Activated CD4-positive, alpha-beta memory T cell treated with anti-CD3 and anti-CD28 coated beads, Interleukin-2, amount 10 ng/mL, durations not matched to agents 7 days and 5 days (primary cell): ENCODE data around the gene ARHGEF6. TPM values are rescaled to one million over a fixed set of nuclear protein-coding genes. Genes with fewer than 3 reads are reported as not detected.

Source experiments
- CTCF ChIA-PET: fragments of 350-600 bp; sonication (Branson Sonifier 250); formaldehyde crosslinking; loops from one replicate; lab custom pipeline; 2021; ENCODE audit warnings: antibody characterized with exemption, inconsistent platforms; lab: Charles Lee
- POLR2A ChIA-PET: fragments of 350-600 bp; sonication (Branson Sonifier 250); formaldehyde crosslinking; loops from one replicate; lab custom pipeline; 2021; ENCODE audit warnings: antibody characterized with exemption; lab: Charles Lee
- DNase-seq: peaks from one replicate; pipeline ENCODE4 v3.0.0-alpha.2; 2020
- H3K27ac Mint-ChIP-seq: one replicate; pipeline ENCODE4 v1.8.0; 2021; ENCODE audit warnings: mild to moderate bottlenecking, mixed read lengths
- H3K27me3 Mint-ChIP-seq: one replicate; pipeline ENCODE4 v1.8.0; 2021; ENCODE audit warnings: mixed read lengths
- H3K36me3 Mint-ChIP-seq: one replicate; pipeline ENCODE4 v1.8.0; 2021; ENCODE audit warnings: low read depth, mixed read lengths
- H3K4me1 Mint-ChIP-seq: one replicate; pipeline ENCODE4 v1.8.0; 2021; ENCODE audit warnings: mixed read lengths
- H3K4me3 Mint-ChIP-seq: one replicate; pipeline ENCODE4 v1.8.0; 2021; ENCODE audit warnings: mild to moderate bottlenecking, mixed read lengths
- H3K9me3 Mint-ChIP-seq: one replicate; pipeline ENCODE4 v1.8.0; 2021; ENCODE audit warnings: mixed read lengths
- total RNA-seq, 2 experiments: library from RNA; stranded (reverse); gene quantifications; one replicate each; pipeline ENCODE4 v1.2.3, GENCODE V29; 2021

Gene ARHGEF6
- total RNA-seq, 2 experiments from 2014 or later, result 119 to 121 TPM

GRCh38 chrX:136667446-136668168 lies 113.1 kb downstream of the ARHGEF6 start:
- no peaks in the 10 kb centered on the region for H3K27me3 Mint-ChIP-seq
- DNase-seq, result peak; percentile 57
- POLR2A ChIA-PET, result interaction anchor here (0.8 to 1.5 kb wide), 4 partner anchors 8 to 19 kb away, joined by 3 to 4 read pairs (median 3); no protein-coding TSS in a partner anchor
- peaks cover 3% of the 10 kb centered on the region for H3K9me3 Mint-ChIP-seq
- peak overlapping the region; percentile 81 for H3K27ac Mint-ChIP-seq
- H3K36me3 Mint-ChIP-seq, result peaks cover 87% of the 10 kb centered on the region
- H3K4me1 Mint-ChIP-seq, result peaks cover 85% of the 10 kb centered on the region
- CTCF ChIA-PET, result interaction anchor here (1.4 kb wide), 1 partner anchor 59 kb away, joined by 3 read pairs; no protein-coding TSS in a partner anchor
- H3K4me3 Mint-ChIP-seq, result peak overlapping the region; percentile 21

DNA sequence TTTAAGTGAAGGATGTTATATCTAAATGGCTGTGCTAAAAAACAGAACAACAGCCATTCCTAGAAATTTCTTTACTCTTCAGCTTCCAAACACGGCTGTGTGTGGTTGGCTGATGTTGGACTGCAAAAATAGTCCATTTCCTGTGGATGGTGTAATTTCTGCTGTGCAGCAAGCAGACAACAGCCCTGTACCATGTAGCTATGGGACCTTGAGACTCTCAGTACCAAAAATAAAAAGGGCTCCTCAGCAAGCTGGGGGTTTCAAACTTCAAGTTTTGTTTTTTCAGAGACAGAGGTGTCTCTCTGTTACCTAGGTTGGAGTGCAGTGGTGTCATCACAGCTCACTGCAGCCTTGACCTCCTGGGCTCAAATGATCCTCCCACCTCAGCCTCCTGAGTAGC lies 114.6 kb downstream of the ARHGEF6 start:
- no peak overlapping the region for H3K4me3 Mint-ChIP-seq
- peaks cover 82% of the 10 kb centered on the region for H3K4me1 Mint-ChIP-seq
- no peak for DNase-seq
- H3K27me3 Mint-ChIP-seq, result no peaks in the 10 kb centered on the region
- H3K9me3 Mint-ChIP-seq, result peaks cover 3% of the 10 kb centered on the region
- H3K27ac Mint-ChIP-seq, result peak overlapping the region; percentile 84
- CTCF ChIA-PET, result interaction anchor here (1.8 to 2.0 kb wide), 2 partner anchors 15 to 58 kb away, joined by 5 to 7 read pairs; no protein-coding TSS in a partner anchor
- peaks cover 84% of the 10 kb centered on the region for H3K36me3 Mint-ChIP-seq
- POLR2A ChIA-PET, result interaction anchor here (0.9 to 3.0 kb wide), 7 partner anchors 8 to 49 kb away, joined by 3 to 22 read pairs (median 6); no protein-coding TSS in a partner anchor

GRCh38 chrX:136665258-136665900 lies 115.4 kb downstream of the ARHGEF6 start:
- ChIA-PET POLR2A (interaction anchor here (0.8 to 3.0 kb wide), 8 partner anchors 9 to 48 kb away, joined by 3 to 22 read pairs (median 6); no protein-coding TSS in a partner anchor), CTCF (interaction anchor here (0.7 to 2.0 kb wide), 3 partner anchors 9 to 57 kb away, joined by 3 to 7 read pairs (median 5); no protein-coding TSS in a partner anchor)
- Mint-ChIP-seq H3K4me3 (peak overlapping the region; percentile 44), H3K36me3 (peaks cover 84% of the 10 kb centered on the region), H3K27ac (peak overlapping the region; percentile 84), H3K9me3 (peaks cover 3% of the 10 kb centered on the region), H3K27me3 (no peaks in the 10 kb centered on the region), H3K4me1 (peaks cover 83% of the 10 kb centered on the region)
- DNase-seq, result no peak

- ChIA-PET POLR2A (interaction anchor here (1.3 to 6.8 kb wide), 4 partner anchors 10 to 14 kb away, joined by 3 to 46 read pairs (median 7); no protein-coding TSS in a partner anchor), CTCF (no interaction called here)
- peaks cover 93% of the 10 kb centered on the region for H3K4me1 Mint-ChIP-seq
- no peaks in the 10 kb centered on the region for H3K27me3 Mint-ChIP-seq
- peak overlapping the region; percentile 89 for H3K27ac Mint-ChIP-seq
- H3K9me3 Mint-ChIP-seq, result peaks cover 3% of the 10 kb centered on the region
- no peak for DNase-seq
- H3K36me3 Mint-ChIP-seq, result peaks cover 84% of the 10 kb centered on the region
- H3K4me3 Mint-ChIP-seq, result no peak overlapping the region
These were observed 117.8 kb downstream of the ARHGEF6 start for GRCh38 chrX:136662976-136663375.

DNA sequence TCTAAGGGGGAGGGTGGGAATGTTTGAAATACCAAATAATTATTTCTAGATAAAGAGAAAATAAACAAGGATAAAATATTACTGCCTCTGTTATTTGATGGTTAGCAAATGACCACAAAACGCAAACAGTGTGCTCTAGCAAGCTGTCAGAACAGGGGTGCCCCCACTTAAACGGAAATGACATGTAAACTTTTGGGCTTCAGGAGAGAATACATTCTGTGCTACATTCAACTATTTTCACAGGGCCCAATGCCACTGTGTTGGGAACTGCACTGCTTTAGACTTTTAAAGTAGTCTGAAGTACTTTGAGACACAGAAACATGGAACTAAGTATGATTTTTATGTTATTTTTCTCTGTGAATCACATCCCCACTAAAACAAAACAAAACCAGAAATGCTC lies 118.6 kb downstream of the ARHGEF6 start:
- ChIA-PET POLR2A (interaction anchor here (0.6 to 6.8 kb wide), 7 partner anchors 9 to 35 kb away, joined by 3 to 48 read pairs (median 3); no protein-coding TSS in a partner anchor), CTCF (interaction anchor here (0.6 kb wide), 1 partner anchor 262 kb away, joined by 3 read pairs; no protein-coding TSS in a partner anchor)
- Mint-ChIP-seq H3K9me3 (peaks cover 3% of the 10 kb centered on the region), H3K4me1 (peaks cover 93% of the 10 kb centered on the region), H3K27me3 (no peaks in the 10 kb centered on the region), H3K4me3 (peak overlapping the region; percentile 24), H3K27ac (peak overlapping the region; percentile 89), H3K36me3 (peaks cover 84% of the 10 kb centered on the region)
- no peak for DNase-seq

- CTCF ChIA-PET, result interaction anchor here (1.5 to 1.6 kb wide), 2 partner anchors 53 to 83 kb away, joined by 4 read pairs; no protein-coding TSS in a partner anchor
- no peak for DNase-seq
- H3K36me3 Mint-ChIP-seq, result peaks cover 86% of the 10 kb centered on the region
- peaks cover 93% of the 10 kb centered on the region for H3K4me1 Mint-ChIP-seq
- H3K27me3 Mint-ChIP-seq, result no peaks in the 10 kb centered on the region
- H3K4me3 Mint-ChIP-seq, result peak overlapping the region; percentile 53
- H3K27ac Mint-ChIP-seq, result peak overlapping the region; percentile 83
- POLR2A ChIA-PET, result interaction anchor here (1.0 to 6.8 kb wide), 8 partner anchors 8 to 51 kb away, joined by 4 to 48 read pairs (median 22); no protein-coding TSS in a partner anchor
- H3K9me3 Mint-ChIP-seq, result peaks cover 3% of the 10 kb centered on the region
These were observed 119.8 kb downstream of the ARHGEF6 start for GRCh38 chrX:136660896-136661295.

- Mint-ChIP-seq H3K36me3 (peaks cover 86% of the 10 kb centered on the region), H3K27me3 (no peaks in the 10 kb centered on the region), H3K9me3 (no peaks in the 10 kb centered on the region), H3K27ac (peak overlapping the region; percentile 91), H3K4me3 (peak overlapping the region; percentile 96), H3K4me1 (peaks cover 92% of the 10 kb centered on the region)
- peak; percentile 52 for DNase-seq
- CTCF ChIA-PET, result interaction anchor here (0.7 to 2.0 kb wide), 5 partner anchors 9 to 266 kb away, joined by 3 to 8 read pairs (median 3); no protein-coding TSS in a partner anchor
- POLR2A ChIA-PET, result interaction anchor here (0.7 to 6.8 kb wide), 14 partner anchors 9 to 120 kb away, joined by 3 to 48 read pairs (median 14); no protein-coding TSS in a partner anchor
These were observed 121.6 kb downstream of the ARHGEF6 start for GRCh38 chrX:136659174-136659573.

- H3K4me3 Mint-ChIP-seq, result peak overlapping the region; percentile 96
- no peaks in the 10 kb centered on the region for H3K9me3 Mint-ChIP-seq
- ChIA-PET POLR2A (interaction anchor here (0.7 to 6.8 kb wide), 13 partner anchors 8 to 222 kb away, joined by 3 to 48 read pairs (median 16); partner anchors contain the start of gene RBMX), CTCF (interaction anchor here (0.8 to 2.6 kb wide), 6 partner anchors 16 to 50 kb away, joined by 3 to 10 read pairs (median 4); no protein-coding TSS in a partner anchor)
- peaks cover 90% of the 10 kb centered on the region for H3K36me3 Mint-ChIP-seq
- DNase-seq, result no peak
- H3K4me1 Mint-ChIP-seq, result peaks cover 96% of the 10 kb centered on the region
- H3K27ac Mint-ChIP-seq, result peak overlapping the region; percentile 91
- H3K27me3 Mint-ChIP-seq, result no peaks in the 10 kb centered on the region
These were observed 122.6 kb downstream of the ARHGEF6 start for GRCh38 chrX:136658151-136658550.

DNA sequence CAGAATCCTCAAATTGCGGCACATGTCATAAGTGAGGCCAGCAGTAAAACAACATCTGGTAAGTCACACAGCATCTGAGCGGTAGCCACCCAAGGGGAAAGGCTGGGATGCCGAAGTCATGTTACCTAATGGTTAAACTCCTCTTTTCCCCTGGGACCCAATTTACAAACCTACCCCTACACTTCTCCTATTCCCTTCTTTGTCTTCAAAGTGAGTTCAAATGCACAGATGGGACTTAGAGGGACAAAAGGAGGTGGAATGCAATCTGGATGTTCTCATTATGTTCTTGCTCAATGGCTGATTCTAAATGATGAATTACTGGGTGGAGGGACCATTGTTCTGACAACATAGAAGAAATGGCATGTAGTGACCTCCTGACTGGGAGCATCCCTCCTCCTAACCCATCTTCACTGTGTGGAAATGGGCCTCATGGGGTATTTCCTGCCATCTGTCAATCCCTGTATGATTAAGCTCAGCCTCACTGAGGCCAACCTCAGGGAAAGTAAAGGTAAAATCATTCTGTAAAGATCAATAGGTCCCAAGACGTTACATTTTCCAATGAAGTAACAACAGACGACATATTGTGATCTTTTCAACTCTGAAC lies 124.3 kb downstream of the ARHGEF6 start:
- POLR2A ChIA-PET, result interaction anchor here (0.9 to 3.5 kb wide), 5 partner anchors 9 to 36 kb away, joined by 3 to 17 read pairs (median 4); no protein-coding TSS in a partner anchor
- H3K4me3 Mint-ChIP-seq, result peak overlapping the region; percentile 96
- no peaks in the 10 kb centered on the region for H3K9me3 Mint-ChIP-seq
- peaks cover 100% of the 10 kb centered on the region for H3K36me3 Mint-ChIP-seq
- no peaks in the 10 kb centered on the region for H3K27me3 Mint-ChIP-seq
- no peak for DNase-seq
- CTCF ChIA-PET, result interaction anchor here (2.6 kb wide), 1 partner anchor 48 kb away, joined by 10 read pairs; no protein-coding TSS in a partner anchor
- peak overlapping the region; percentile 91 for H3K27ac Mint-ChIP-seq
- H3K4me1 Mint-ChIP-seq, result peaks cover 88% of the 10 kb centered on the region

- peak overlapping the region; percentile 96 for H3K4me3 Mint-ChIP-seq
- peak overlapping the region; percentile 91 for H3K27ac Mint-ChIP-seq
- POLR2A ChIA-PET, result interaction anchor here (0.7 to 7.1 kb wide), 24 partner anchors 9 to 227 kb away, joined by 3 to 90 read pairs (median 10); partner anchors contain the start of gene HTATSF1
- H3K27me3 Mint-ChIP-seq, result no peaks in the 10 kb centered on the region
- no peaks in the 10 kb centered on the region for H3K9me3 Mint-ChIP-seq
- CTCF ChIA-PET, result interaction anchor here (0.6 to 1.9 kb wide), 3 partner anchors 31 to 44 kb away, joined by 3 to 11 read pairs (median 4); no protein-coding TSS in a partner anchor
- H3K36me3 Mint-ChIP-seq, result peaks cover 100% of the 10 kb centered on the region
- DNase-seq, result peak; percentile 51
- peaks cover 55% of the 10 kb centered on the region for H3K4me1 Mint-ChIP-seq
These were observed 127.7 kb downstream of the ARHGEF6 start for GRCh38 chrX:136652822-136653723.

DNA sequence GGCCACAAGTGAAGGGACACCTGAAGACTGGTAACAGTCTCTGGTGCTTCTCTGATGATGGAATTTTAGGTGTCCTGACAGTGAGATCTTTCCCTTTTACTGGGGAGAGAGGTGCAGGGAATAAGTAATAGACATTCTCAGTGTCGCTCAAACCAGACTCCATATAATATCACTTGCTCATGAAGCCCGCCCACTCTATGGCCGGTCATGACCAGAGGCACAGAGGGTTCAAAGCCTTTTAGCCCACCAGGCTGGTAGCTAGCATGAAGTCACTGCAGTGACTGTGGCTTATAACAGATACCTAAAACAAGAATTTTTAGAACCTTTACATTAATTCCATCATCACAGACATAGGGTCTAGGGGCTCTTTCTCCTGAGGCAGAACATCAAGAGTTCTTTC lies 129.9 kb downstream of the ARHGEF6 start:
- no peak for DNase-seq
- Mint-ChIP-seq H3K27me3 (no peaks in the 10 kb centered on the region), H3K27ac (peak overlapping the region; percentile 91), H3K4me1 (peaks cover 51% of the 10 kb centered on the region), H3K4me3 (peak overlapping the region; percentile 96), H3K36me3 (peaks cover 81% of the 10 kb centered on the region), H3K9me3 (no peaks in the 10 kb centered on the region)
- CTCF ChIA-PET, result interaction anchor here (0.5 to 2.7 kb wide), 8 partner anchors 8 to 45 kb away, joined by 3 to 13 read pairs (median 6); no protein-coding TSS in a partner anchor
- POLR2A ChIA-PET, result interaction anchor here (0.6 to 7.1 kb wide), 21 partner anchors 9 to 230 kb away, joined by 3 to 90 read pairs (median 12); partner anchors contain the start of genes HTATSF1 and RBMX
